GM18526 (cell line): ENCODE data around the gene SKP1.

ENCODE experiments used
- POLR2A ChIP-seq: IDR thresholded peaks from 3 replicates; pipeline ENCODE4 v1.6.1; 2011; ENCODE audit not compliant: insufficient read length; ENCODE audit errors: extremely low read depth

The SKP1 gene

DNA sequence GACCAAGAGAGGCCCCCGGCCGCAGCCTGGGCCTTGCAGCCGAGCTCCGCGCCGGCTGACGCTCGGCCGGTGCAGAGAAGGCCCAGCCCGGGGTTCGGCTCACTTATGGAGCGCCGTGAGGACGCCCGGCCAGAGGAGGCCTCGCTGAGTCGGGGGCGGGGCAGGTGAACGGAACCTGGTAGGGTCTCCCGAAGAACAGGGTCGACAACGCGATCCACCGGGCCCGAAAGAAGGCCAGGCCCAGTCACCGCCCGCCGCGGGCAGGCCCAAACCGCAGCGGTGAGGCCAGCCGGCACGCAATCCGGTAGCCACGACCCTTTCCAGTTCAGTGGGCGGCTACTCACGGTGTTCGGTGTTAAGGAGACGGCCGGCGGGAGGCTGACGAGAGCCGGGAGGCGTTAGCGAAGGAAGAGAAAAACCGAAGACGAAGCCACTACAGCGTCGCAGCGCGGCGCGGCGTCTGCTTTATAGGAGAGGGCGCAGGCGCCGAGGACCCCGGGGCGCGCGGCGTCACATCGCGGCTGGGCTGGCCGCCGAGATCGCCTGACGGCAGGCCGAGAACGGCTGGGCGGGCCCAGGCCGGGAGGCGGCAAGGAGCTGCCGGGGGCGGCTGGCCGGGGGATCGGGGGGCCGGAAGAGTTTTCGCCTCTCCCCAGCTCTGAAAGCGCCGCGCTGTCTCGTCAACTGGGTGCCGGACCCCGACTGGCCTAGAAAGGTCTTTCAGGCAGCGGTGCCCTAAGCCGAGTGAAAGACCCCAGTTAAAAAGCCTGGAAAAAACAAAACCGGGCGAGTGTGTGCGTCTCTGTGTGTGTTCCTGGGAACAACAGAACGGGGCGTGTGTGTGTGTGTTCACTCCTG lies at the start of gene SKP1:
TSS of gene SKP1 (minus strand) at position 440 of the 858 bp plus-strand sequence. CDS start 2,928 bp downstream, outside the sequence.
- TF ChIP-seq POLR2A, result peak; percentile 99

DNA sequence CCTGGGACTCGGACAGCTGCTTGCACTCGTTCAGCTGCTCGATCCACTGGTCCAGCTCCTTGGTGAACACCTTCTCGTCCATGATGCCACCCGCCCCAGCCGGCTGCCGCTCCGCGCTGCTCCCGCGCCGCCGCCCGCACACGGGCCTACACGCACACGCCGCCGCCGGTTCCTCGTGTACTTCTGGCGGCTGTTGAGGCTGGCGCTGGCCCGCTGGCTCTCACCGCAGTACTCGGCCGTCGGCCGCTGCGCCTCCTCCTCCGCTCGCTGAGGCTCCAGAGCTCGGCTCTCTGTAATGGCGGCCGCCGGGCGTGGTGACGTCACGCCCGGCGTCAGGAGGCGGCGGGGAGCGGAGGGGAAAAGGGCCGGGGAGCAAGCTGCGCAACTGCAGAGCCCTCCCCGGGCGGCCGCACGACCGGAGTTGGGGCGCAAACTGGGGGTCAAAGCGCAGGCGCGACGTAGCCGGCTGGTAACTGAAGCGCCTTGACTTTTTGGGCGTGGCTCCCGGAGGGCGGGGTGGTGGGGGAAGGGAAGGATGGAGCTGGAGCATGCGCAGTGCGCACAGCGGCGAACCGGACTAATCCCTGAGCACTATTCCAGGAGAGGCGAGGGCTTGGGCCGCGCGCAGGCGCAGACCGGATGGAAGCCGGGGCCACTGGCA lies 49.2 kb upstream of the SKP1 start, which contains the start of gene PPP2CA:
TSS of gene PPP2CA (minus strand) at position 294 of the 661 bp plus-strand sequence. CDS start at position 82, 212 bp downstream.
- TF ChIP-seq POLR2A, result peak; percentile 53

DNA sequence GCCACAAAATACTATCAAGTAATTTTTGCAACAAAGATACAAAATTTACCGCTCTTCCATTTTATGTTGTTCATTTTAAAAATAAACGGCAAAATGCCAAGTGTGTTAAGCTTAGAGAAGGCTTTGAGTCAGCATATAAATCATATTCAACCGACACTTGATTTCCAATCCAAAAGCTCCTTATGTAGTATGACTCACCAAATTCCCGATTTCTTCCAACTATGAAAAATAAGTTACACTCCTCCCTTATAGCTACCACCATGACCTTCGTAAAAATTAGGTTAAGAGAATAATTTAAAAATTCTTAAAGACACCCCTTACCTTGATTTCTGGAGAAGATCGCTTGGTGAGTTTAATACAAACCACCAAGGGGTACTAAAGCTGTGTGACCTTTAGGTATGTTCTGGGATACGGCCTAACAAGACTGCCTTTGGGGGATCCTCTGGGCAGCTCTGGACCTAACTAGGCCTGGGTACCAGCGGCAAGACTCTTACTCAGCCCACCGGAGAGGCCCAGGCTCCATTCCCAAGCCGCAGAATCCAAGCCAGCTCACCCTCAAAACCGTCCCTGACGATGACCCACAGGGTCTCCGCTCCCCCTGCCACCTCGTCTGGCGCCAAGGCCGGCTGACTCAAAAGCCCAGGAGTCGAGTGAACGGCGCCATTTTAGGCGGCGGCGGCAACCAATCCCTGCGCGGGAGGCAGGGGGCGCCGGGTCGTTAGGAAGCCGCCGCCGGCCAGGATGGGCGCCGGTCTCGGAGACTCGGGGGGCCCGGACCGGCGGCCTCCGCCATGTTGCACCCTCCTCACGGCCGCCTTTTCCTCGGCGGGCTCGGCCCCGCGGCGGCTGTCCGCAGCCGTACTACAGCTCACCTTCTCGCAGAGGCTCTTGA lies 48.4 kb upstream of the SKP1 start:
- TF ChIP-seq POLR2A, result no peak

DNA sequence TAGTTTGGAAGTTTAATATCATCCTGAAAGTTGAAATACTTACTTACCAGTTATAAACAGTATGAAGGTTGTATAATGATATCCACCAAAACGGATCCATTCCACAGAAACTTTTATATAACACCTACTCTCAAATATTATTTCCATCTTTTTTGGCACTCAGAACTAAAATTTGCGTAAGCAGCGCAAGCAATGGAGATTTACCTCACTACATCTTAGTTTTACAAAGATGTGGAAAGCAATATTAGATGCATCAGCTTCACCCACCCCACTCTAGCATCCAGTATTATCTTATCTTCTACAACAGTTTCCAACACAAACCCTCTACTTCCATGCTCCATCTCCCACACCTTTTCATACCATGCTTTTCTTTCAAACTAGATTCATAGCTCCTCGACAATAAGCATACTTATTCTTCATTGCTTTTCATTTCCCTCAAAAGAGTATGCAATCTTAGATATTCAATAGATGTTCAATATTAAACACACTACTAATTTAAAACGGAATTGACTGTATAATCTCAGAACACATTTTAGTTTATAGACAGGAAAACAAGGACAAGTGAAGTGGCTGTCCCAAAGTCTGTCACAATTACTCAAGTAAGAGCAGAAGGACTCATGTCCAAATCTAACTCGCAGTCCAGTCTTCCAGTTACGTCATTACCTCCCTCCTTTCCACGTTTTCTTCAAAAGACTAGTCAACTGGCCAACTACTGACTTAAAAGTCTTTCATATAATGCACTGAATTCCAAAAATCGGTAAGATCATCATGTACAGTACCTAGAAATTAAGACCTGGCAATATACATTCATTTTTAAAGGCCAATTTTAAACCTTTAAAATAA lies 46.9 kb upstream of the SKP1 start:
- no peak for TF ChIP-seq POLR2A

DNA sequence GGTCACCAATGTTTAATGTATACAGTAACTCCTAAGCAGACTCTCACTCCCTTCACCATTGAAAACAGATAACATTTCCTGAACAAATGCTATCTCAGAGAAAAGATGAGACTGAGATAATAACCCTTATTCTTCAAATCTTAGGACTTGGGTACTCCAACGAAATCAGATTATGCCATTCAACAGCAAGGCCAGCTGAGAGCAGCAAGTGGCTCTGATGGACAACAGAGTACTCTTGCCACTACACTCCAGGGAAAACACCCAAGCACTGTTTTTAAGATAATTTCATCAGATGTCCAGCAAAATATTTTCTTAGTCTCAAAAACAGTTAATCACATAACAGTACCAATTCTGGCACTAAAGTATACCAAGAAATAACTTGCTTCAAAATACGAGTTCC lies 39.0 kb upstream of the SKP1 start:
- TF ChIP-seq POLR2A, result no peak

DNA sequence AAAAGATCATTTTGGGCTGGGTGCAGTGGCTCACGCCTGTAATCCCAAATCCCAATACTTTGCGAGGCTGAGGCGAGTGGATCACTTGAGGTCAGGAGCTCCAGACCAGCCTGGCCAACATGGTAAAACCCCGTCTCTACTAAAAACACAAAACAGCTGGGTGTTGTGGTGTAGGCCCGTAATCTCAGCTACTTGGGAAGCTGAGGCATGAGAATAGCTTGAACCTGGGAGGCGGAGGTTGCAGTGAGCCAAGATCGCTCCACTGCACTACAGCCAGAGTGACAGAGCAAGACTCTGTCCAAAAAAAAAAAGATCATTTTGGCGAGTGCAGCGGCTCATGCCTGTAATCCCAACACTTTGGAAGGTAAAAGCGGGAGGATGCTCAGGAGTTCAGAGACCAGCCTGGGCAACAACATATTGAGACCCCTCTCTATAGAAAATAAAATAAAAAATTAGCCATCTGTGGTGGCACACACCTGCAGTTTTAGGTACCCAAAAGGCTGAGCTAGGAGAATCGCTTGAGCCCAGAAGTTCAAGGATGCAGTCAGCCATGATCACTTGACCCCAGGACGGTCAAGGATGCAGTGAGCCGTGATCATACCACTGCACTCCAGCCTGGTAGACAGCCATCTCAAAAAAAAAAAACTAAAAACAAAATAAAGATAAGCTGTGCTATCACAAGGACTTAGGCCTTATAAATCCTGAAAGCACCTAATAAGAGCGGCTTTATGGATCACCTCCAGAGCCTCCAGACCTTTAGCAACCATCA lies 32.9 kb upstream of the SKP1 start:
- no peak for TF ChIP-seq POLR2A

DNA sequence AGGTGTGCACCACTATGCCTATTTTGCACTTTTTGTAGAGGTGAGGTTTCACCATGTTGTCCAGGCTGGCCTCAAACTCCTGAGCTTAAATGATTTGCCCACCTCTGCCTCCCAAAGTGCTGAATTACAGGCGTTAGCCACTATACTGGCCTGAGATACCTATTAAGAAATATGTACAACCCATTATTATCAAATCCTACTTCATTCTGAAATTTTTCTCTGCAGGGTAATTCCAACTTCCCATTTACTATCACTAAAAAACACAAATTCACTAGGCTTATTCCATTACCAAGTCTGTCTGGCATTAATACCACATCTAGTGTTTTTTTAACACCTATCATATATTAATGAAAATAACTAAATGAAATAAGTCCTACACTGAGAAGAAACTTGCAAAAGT lies 30.9 kb upstream of the SKP1 start:
- no peak for TF ChIP-seq POLR2A

DNA sequence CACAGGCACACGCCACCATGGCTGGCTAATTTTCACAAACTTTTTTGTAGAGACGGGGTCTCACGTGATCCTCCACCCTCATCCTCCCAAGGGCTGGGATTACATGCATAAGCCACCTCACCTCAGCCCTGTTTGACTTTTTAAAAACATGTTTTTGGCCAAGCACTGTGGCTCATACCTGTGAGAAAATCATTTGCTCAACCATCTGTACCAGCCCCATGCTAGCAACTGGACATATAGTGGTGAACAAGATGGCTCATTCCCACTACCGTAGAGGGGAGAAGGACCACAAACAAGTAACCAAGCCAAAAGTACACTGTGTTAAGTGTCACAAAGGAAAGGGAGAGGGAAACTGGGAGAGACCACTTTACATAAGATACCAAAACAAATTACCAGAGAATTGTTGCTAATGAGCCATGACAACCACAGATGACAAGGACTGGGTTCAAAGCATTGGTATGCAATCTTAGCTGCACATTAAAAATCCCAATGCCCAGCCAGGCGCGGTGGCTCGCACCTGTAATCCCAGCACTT lies 29.9 kb upstream of the SKP1 start:
- no peak for TF ChIP-seq POLR2A

DNA sequence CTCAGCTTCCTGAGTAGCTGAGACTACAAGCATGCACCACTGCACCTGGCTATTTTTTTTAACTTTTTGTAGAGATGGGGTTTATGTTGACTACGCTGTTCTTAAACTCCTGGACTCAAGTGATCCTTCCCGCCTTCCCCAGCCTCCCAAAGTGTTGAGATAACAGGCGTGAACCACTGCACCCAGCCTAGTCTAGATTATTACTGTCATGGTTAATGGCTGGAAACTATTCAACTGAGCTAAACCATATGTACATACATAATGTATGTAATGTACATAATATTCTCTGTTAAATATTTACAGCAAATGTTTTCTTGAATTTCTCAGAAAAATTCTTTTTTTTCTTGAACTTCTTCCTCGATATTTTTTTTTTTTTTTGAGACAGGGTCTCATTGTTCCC lies 27.8 kb upstream of the SKP1 start:
- TF ChIP-seq POLR2A, result no peak

DNA sequence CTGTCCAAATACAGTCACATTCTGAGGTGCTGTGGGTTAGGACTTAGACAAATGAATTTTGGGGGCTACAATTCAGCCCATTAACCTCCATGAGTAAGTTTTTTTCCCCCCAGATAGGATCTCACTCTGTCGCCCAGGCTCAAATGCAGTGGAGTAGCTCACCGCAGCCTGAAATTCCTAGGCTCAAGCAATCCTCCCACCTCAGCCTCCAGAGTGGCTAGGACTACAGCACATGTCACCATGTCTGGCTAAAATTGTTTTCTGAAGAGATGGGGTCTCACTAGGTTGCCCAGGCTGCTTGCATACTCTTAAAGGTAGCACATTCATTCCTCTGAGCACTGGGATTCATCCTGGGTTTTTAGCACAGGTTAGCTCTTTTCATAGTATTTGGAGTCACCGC lies 26.9 kb upstream of the SKP1 start:
- no peak for TF ChIP-seq POLR2A

DNA sequence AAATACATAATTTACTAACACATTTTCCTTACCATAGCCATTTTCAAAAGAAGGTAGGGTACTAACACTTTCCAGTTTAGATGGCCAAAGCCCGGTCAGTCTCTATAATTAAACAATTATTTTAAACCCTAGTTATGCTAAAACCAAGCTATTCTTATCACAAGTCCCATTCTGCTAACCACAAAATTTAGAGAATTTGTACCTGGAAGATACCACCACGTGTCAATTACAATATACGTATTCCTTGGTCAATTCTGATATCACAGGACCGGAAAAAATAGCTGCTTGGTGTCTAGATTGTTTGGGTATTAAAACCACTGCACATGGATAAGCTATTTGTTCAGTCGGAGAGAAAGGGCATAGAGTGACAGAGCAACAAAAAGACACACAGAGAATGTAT lies 18.9 kb upstream of the SKP1 start:
- TF ChIP-seq POLR2A, result no peak

DNA sequence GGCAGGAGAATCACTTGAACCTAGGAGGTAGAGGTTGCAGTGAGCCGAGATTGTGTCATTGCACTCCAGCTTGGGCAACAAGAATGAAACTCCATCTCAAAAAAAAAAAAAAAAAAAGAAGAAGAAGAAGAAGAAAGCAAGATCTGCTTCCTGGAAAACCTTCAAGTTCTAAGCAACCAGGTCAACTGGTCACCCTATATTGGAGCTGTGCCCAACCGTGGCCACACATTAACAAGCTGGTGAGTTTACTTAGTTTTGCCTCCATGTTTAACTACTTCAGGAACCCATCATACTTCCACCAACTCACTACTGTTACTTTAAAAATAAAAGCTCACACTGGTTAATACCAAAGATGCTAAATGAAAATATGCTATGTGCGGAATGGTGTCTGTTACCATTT lies 12.3 kb upstream of the SKP1 start:
- TF ChIP-seq POLR2A, result no peak

DNA sequence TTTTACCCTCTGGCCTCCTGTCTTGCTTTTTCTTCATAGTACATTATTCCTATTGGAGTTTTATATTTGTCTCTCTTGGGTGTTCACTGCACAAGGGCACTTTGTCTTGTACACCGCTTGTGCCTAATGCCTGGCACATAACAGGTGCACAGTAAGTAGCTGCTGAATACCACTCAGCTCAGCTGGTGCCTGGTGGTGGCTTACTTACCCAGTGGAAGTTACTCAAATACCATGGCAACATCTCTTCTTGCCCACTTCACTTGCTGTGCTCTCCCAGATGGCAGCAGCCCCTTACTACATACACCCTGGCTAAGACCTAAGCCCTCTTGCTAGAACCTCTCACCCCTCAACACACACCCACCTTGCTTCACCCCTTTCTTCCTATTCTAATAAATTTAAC lies 11.3 kb upstream of the SKP1 start:
- TF ChIP-seq POLR2A, result no peak
